Loucy (cell line): ENCODE measurements around the gene LTBP2.

Experiments
- CTCF ChIP-seq: fragments of 200-600 bp; sonication (generic); conservative IDR thresholded peaks from 2 replicates; pipeline ENCODE4 v1.5.1; 2014; ENCODE audit warnings: mild to moderate bottlenecking, antibody characterized with exemption, low read length
- EZH2phosphoT487 ChIP-seq: fragments of 200-600 bp; IDR thresholded peaks from 2 replicates; pipeline ENCODE4 v1.6.1; 2018; ENCODE audit warnings: antibody characterized with exemption, mild to moderate bottlenecking, moderate library complexity, borderline replicate concordance

- TF ChIP-seq CTCF (no peak), EZH2phosphoT487 (no peak)
Measured at GRCh38 chr14:74577948-74578275, 34.1 kb downstream of the LTBP2 start.
